SK-N-SH treated with all-trans-retinoic acid at 6 μM for 48 hours (cell line): ENCODE measurements around the gene REEP6.

Experiments
- ATAC-seq: fragments of 200-7000 bp; cut with Tn5 transposase; 3 replicates; pipeline ENCODE4 v1.9.1; 2020; ENCODE audit warnings: mild to moderate bottlenecking, moderate library complexity
- ARNTL ChIP-seq: fragments of 450-650 bp; formaldehyde crosslinking; IDR thresholded peaks from 2 replicates; pipeline ENCODE4 v1.5.0; 2020; ENCODE audit warnings: low read depth, mild to moderate bottlenecking, moderate library complexity, borderline replicate concordance
- BACH2 ChIP-seq: fragments of 250-450 bp; sonication (Bioruptor Pico); IDR thresholded peaks from 2 replicates; pipeline ENCODE4 v1.9.0; 2021; ENCODE audit warnings: mild to moderate bottlenecking, borderline replicate concordance
- CSDC2 ChIP-seq: fragments of 250-450 bp; sonication (Bioruptor Pico); IDR thresholded peaks from 2 replicates; pipeline ENCODE4 v1.5.0; 2020; ENCODE audit warnings: mild to moderate bottlenecking, moderate library complexity
- ESRRG ChIP-seq: fragments of 250-450 bp; sonication (Bioruptor Pico); IDR thresholded peaks from 2 replicates; pipeline ENCODE4 v1.6.1; 2021; ENCODE audit warnings: mild to moderate bottlenecking
- GLIS3 ChIP-seq: fragments of 250-450 bp; sonication (Bioruptor Pico); IDR thresholded peaks from 2 replicates; pipeline ENCODE4 v1.5.0; 2020; ENCODE audit warnings: mild to moderate bottlenecking, moderate library complexity
- ISL1 ChIP-seq: fragments of 250-450 bp; sonication (Bioruptor Pico); IDR thresholded peaks from 2 replicates; pipeline ENCODE4 v2.1.2; 2022; ENCODE audit warnings: mild to moderate bottlenecking, moderate library complexity
- PPARA ChIP-seq: fragments of 250-450 bp; sonication (Bioruptor Pico); IDR thresholded peaks from 2 replicates; pipeline ENCODE4 v1.5.0; 2020; ENCODE audit warnings: mild to moderate bottlenecking, borderline replicate concordance
- RARB ChIP-seq: fragments of 250-450 bp; sonication (Bioruptor Pico); IDR thresholded peaks from 2 replicates; pipeline ENCODE4 v1.8.0; 2021; ENCODE audit warnings: mild to moderate bottlenecking, moderate library complexity
- SNAI2 ChIP-seq: fragments of 250-450 bp; sonication (Bioruptor Pico); IDR thresholded peaks from 2 replicates; pipeline ENCODE4 v1.5.0; 2020; ENCODE audit warnings: mild to moderate bottlenecking, moderate library complexity
- TCF4 ChIP-seq: fragments of 250-450 bp; sonication (Bioruptor Pico); IDR thresholded peaks from 2 replicates; pipeline ENCODE4 v1.8.0; 2021; ENCODE audit warnings: mild to moderate bottlenecking, moderate library complexity, borderline replicate concordance
- TOX ChIP-seq: fragments of 250-450 bp; sonication (Bioruptor Pico); IDR thresholded peaks from 2 replicates; pipeline ENCODE4 v1.8.0; 2021; ENCODE audit warnings: mild to moderate bottlenecking, moderate library complexity, borderline replicate concordance
- ZC3H10 ChIP-seq: fragments of 250-450 bp; sonication (Bioruptor Pico); IDR thresholded peaks from 2 replicates; pipeline ENCODE4 v1.5.1; 2021; ENCODE audit warnings: mild to moderate bottlenecking, moderate library complexity
- ZFP3 ChIP-seq: fragments of 250-450 bp; sonication (Bioruptor Pico); IDR thresholded peaks from 2 replicates; pipeline ENCODE4 v1.5.0; 2020; ENCODE audit warnings: mild to moderate bottlenecking, moderate library complexity
- ZFP30 ChIP-seq: fragments of 450-650 bp; formaldehyde crosslinking; IDR thresholded peaks from 2 replicates; pipeline ENCODE4 v1.5.0; 2022; ENCODE audit warnings: mild to moderate bottlenecking, moderate library complexity
- ZNF565 ChIP-seq: fragments of 450-650 bp; formaldehyde crosslinking; conservative IDR thresholded peaks from 2 replicates; pipeline ENCODE4 v1.5.0; 2020; ENCODE audit warnings: low read depth, mild to moderate bottlenecking, moderate library complexity
- ZNF70 ChIP-seq: fragments of 450-650 bp; formaldehyde crosslinking; IDR thresholded peaks from 2 replicates; pipeline ENCODE4 v1.5.0; 2020; ENCODE audit warnings: mild to moderate bottlenecking, moderate library complexity
- ZNF8 ChIP-seq: fragments of 450-650 bp; formaldehyde crosslinking; IDR thresholded peaks from 2 replicates; pipeline ENCODE4 v1.5.0; 2020; ENCODE audit warnings: mild to moderate bottlenecking, moderate library complexity
- TF ChIP-seq, protein P1 (sequence below): fragments of 250-450 bp; sonication (Bioruptor Pico); IDR thresholded peaks from 2 replicates; pipeline ENCODE4 v1.5.1; 2021; ENCODE audit warnings: mild to moderate bottlenecking, moderate library complexity
- TF ChIP-seq, protein P2 (sequence below): fragments of 250-450 bp; sonication (Bioruptor Pico); IDR thresholded peaks from 2 replicates; pipeline ENCODE4 v1.5.1; 2020; ENCODE audit warnings: low read depth, mild to moderate bottlenecking, moderate library complexity
- TF ChIP-seq, protein P3 (sequence below): fragments of 250-450 bp; sonication (Bioruptor Pico); IDR thresholded peaks from 2 replicates; pipeline ENCODE4 v1.5.0; 2020; ENCODE audit warnings: mild to moderate bottlenecking, moderate library complexity
- TF ChIP-seq, protein P4 (sequence below): fragments of 250-450 bp; sonication (Bioruptor Pico); IDR thresholded peaks from 2 replicates; pipeline ENCODE4 v1.8.0; 2021; ENCODE audit warnings: low read depth, mild to moderate bottlenecking, moderate library complexity, borderline replicate concordance
- TF ChIP-seq, protein P5 (sequence below): fragments of 250-450 bp; sonication (Bioruptor Pico); IDR thresholded peaks from 2 replicates; pipeline ENCODE4 v1.8.0; 2020; ENCODE audit warnings: mild to moderate bottlenecking, moderate library complexity, borderline replicate concordance

Gene REEP6

DNA sequence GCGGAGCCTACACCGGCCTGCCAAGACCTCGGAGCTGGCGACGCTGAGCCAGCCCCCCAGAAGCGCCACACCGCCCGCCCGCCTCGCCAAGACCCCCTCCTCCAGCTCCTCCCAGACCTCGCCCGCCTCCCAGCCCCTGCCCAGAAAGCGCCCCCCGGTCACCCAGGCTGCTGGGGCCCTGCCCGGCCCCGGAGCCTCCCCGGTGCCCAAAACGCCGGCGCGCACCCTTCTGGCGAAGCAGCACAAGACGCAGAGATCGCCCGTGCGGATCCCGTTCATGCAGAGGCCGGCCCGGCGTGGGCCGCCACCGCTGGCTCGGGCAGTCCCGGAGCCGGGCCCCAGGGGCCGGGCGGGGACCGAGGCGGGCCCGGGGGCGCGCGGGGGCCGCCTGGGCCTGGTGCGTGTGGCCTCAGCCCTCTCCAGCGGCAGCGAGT, 22.1 kb upstream of the REEP6 start:
- TF ChIP-seq TOX (CRISPR knock-in tag) (no peak), TCF4 (no peak), CSDC2 (CRISPR knock-in tag) (no peak), ZNF8 (no peak), ZFP3 (no peak), ESRRG (CRISPR knock-in tag) (no peak), BACH2 (CRISPR knock-in tag) (no peak), PPARA (no peak), GLIS3 (CRISPR knock-in tag) (no peak), ARNTL (CRISPR knock-in tag) (no peak), RARB (CRISPR knock-in tag) (no peak), ZNF565 (CRISPR knock-in tag) (no peak), SNAI2 (CRISPR knock-in tag) (no peak)
- TF ChIP-seq, protein P1, sequence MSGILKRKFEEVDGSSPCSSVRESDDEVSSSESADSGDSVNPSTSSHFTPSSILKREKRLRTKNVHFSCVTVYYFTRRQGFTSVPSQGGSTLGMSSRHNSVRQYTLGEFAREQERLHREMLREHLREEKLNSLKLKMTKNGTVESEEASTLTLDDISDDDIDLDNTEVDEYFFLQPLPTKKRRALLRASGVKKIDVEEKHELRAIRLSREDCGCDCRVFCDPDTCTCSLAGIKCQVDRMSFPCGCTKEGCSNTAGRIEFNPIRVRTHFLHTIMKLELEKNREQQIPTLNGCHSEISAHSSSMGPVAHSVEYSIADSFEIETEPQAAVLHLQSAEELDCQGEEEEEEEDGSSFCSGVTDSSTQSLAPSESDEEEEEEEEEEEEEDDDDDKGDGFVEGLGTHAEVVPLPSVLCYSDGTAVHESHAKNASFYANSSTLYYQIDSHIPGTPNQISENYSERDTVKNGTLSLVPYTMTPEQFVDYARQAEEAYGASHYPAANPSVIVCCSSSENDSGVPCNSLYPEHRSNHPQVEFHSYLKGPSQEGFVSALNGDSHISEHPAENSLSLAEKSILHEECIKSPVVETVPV, result no peak
- TF ChIP-seq, protein P2, sequence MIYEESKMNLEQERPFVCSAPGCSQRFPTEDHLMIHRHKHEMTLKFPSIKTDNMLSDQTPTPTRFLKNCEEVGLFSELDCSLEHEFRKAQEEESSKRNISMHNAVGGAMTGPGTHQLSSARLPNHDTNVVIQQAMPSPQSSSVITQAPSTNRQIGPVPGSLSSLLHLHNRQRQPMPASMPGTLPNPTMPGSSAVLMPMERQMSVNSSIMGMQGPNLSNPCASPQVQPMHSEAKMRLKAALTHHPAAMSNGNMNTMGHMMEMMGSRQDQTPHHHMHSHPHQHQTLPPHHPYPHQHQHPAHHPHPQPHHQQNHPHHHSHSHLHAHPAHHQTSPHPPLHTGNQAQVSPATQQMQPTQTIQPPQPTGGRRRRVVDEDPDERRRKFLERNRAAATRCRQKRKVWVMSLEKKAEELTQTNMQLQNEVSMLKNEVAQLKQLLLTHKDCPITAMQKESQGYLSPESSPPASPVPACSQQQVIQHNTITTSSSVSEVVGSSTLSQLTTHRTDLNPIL (CRISPR knock-in tag), result no peak
- TF ChIP-seq, protein P3, sequence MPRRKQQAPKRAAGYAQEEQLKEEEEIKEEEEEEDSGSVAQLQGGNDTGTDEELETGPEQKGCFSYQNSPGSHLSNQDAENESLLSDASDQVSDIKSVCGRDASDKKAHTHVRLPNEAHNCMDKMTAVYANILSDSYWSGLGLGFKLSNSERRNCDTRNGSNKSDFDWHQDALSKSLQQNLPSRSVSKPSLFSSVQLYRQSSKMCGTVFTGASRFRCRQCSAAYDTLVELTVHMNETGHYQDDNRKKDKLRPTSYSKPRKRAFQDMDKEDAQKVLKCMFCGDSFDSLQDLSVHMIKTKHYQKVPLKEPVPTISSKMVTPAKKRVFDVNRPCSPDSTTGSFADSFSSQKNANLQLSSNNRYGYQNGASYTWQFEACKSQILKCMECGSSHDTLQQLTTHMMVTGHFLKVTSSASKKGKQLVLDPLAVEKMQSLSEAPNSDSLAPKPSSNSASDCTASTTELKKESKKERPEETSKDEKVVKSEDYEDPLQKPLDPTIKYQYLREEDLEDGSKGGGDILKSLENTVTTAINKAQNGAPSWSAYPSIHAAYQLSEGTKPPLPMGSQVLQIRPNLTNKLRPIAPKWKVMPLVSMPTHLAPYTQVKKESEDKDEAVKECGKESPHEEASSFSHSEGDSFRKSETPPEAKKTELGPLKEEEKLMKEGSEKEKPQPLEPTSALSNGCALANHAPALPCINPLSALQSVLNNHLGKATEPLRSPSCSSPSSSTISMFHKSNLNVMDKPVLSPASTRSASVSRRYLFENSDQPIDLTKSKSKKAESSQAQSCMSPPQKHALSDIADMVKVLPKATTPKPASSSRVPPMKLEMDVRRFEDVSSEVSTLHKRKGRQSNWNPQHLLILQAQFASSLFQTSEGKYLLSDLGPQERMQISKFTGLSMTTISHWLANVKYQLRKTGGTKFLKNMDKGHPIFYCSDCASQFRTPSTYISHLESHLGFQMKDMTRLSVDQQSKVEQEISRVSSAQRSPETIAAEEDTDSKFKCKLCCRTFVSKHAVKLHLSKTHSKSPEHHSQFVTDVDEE (CRISPR knock-in tag), result no peak
- TF ChIP-seq, protein P4, sequence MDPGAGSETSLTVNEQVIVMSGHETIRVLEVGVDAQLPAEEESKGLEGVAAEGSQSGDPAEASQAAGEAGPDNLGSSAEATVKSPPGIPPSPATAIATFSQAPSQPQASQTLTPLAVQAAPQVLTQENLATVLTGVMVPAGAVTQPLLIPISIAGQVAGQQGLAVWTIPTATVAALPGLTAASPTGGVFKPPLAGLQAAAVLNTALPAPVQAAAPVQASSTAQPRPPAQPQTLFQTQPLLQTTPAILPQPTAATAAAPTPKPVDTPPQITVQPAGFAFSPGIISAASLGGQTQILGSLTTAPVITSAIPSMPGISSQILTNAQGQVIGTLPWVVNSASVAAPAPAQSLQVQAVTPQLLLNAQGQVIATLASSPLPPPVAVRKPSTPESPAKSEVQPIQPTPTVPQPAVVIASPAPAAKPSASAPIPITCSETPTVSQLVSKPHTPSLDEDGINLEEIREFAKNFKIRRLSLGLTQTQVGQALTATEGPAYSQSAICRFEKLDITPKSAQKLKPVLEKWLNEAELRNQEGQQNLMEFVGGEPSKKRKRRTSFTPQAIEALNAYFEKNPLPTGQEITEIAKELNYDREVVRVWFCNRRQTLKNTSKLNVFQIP, result no peak
- TF ChIP-seq, protein P5, sequence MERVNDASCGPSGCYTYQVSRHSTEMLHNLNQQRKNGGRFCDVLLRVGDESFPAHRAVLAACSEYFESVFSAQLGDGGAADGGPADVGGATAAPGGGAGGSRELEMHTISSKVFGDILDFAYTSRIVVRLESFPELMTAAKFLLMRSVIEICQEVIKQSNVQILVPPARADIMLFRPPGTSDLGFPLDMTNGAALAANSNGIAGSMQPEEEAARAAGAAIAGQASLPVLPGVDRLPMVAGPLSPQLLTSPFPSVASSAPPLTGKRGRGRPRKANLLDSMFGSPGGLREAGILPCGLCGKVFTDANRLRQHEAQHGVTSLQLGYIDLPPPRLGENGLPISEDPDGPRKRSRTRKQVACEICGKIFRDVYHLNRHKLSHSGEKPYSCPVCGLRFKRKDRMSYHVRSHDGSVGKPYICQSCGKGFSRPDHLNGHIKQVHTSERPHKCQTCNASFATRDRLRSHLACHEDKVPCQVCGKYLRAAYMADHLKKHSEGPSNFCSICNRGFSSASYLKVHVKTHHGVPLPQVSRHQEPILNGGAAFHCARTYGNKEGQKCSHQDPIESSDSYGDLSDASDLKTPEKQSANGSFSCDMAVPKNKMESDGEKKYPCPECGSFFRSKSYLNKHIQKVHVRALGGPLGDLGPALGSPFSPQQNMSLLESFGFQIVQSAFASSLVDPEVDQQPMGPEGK (CRISPR knock-in tag), result no peak
- TF ChIP-seq, all 23 proteins: peak for 0
- no peak for ATAC-seq

DNA sequence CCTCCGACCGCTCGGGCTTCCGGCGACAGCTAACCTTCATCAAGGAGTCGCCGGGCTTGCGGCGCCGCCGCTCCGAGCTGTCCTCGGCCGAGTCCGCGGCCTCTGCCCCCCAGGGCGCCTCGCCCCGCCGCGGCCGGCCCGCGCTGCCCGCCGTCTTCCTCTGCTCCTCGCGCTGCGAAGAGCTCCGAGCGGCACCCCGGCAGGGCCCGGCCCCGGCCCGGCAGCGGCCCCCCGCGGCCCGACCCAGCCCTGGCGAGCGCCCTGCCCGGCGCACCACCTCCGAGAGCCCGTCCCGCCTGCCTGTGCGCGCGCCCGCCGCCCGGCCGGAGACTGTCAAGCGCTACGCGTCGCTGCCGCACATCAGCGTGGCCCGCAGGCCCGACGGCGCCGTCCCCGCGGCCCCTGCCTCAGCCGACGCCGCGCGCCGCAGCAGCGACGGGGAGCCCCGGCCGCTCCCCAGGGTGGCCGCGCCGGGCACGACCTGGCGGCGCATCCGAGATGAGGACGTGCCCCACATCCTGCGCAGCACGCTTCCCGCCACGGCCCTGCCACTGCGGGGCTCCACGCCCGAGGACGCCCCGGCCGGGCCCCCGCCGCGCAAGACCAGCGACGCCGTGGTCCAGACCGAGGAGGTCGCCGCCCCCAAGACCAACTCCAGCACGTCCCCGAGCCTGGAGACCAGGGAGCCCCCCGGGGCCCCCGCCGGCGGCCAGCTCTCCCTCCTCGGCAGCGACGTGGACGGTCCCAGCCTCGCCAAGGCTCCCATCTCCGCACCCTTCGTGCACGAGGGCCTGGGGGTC, 21.5 kb upstream of the REEP6 start:
- ATAC-seq, result no peak
- TF ChIP-seq ARNTL (CRISPR knock-in tag), result no peak
- no peak for TF ChIP-seq TCF4
- TF ChIP-seq TOX (CRISPR knock-in tag), result no peak

DNA sequence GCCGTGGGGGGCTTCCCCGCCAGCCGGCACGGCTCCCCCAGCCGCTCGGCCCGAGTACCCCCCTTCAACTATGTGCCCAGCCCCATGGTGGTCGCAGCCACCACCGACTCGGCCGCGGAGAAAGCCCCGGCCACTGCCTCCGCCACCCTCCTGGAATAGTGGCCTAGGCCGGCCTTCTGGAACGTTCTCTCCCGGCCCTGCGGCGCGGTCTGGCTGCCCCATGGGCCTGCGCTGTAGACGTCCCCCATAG, 21.0 kb upstream of the REEP6 start:
- no peak for ATAC-seq
- TF ChIP-seq ESRRG (CRISPR knock-in tag), result no peak
- no peak for TF ChIP-seq ZNF70 (CRISPR knock-in tag)
- TF ChIP-seq, protein P5 (CRISPR knock-in tag), result no peak
- no peak for TF ChIP-seq ZC3H10 (CRISPR knock-in tag)
- TF ChIP-seq ZFP30 (CRISPR knock-in tag), result no peak
- TF ChIP-seq, protein P4, result no peak
- TF ChIP-seq BACH2 (CRISPR knock-in tag), result no peak
- no peak for TF ChIP-seq TOX (CRISPR knock-in tag)
- TF ChIP-seq ZNF8, result no peak
- no peak for TF ChIP-seq ISL1 (CRISPR knock-in tag)
- TF ChIP-seq ZNF565 (CRISPR knock-in tag), result no peak
- TF ChIP-seq SNAI2 (CRISPR knock-in tag), result no peak
- TF ChIP-seq, protein P2 (CRISPR knock-in tag), result no peak
